H1 (cell line): ENCODE results near the gene PTPRF. TPM values are rescaled to one million over a fixed set of nuclear protein-coding genes. Genes with fewer than 3 reads are reported as not detected.

Experiments
- CTCF ChIA-PET: fragments of 300-600 bp; sonication (Branson Sonifier 250); formaldehyde crosslinking; loops from one replicate; lab custom pipeline; 2021; ENCODE audit not compliant: partially characterized antibody; lab: Charles Lee
- POLR2A ChIA-PET: fragments of 300-600 bp; sonication (Branson Sonifier 250); formaldehyde crosslinking; loops from one replicate; lab custom pipeline; 2021; ENCODE audit warnings: inconsistent platforms; ENCODE audit not compliant: partially characterized antibody; lab: Charles Lee
- DNase-seq, 2 experiments: peaks; one replicate each; pipeline versions ENCODE4 v3.0.0 to v3.0.0-alpha.2; 2010 to 2022; ENCODE audit warnings: low spot score in 2 of 2, low read depth in 1 of 2, mixed read lengths in 1 of 2
- FAIRE-seq: peaks from 2 replicates; lab custom pipeline; 2011; peaks lifted over from hg19 to GRCh38; lab: Jason Lieb, UNC
- H2AFZ ChIP-seq: 2 replicates; pipeline ENCODE4 v1.8.1; 2012; ENCODE audit warnings: low read length, inconsistent platforms
- H2AK5ac ChIP-seq: 2 replicates; pipeline ENCODE4 v1.6.1; 2013; ENCODE audit warnings: low read depth, low read length
- H2BK120ac ChIP-seq: replicated peaks from 2 replicates; pipeline ENCODE3; 2013; ENCODE audit warnings: low read depth, low read length, inconsistent platforms
- H2BK12ac ChIP-seq: 2 replicates; pipeline ENCODE4 v1.6.1; 2013; ENCODE audit warnings: low read depth, low read length
- H2BK15ac ChIP-seq: 2 replicates; pipeline ENCODE4 v1.6.1; 2013; ENCODE audit warnings: low read length
- H2BK20ac ChIP-seq: 2 replicates; pipeline ENCODE4 v1.6.1; 2013; ENCODE audit warnings: low read length
- H2BK5ac ChIP-seq: 2 replicates; pipeline ENCODE4 v1.6.1; 2013; ENCODE audit warnings: low read depth, low read length
- H3K14ac ChIP-seq: 2 replicates; pipeline ENCODE4 v1.6.1; 2013; ENCODE audit warnings: inconsistent platforms; ENCODE audit not compliant: insufficient read length
- H3K18ac ChIP-seq: 2 replicates; pipeline ENCODE4 v1.6.1; 2013; ENCODE audit warnings: low read length; ENCODE audit errors: extremely low read depth
- H3K23ac ChIP-seq: 2 replicates; pipeline ENCODE4 v1.6.1; 2013; ENCODE audit warnings: inconsistent platforms; ENCODE audit not compliant: insufficient read length
- H3K23me2 ChIP-seq: 2 replicates; pipeline ENCODE4 v1.6.1; 2013; ENCODE audit warnings: low read depth, low read length
- H3K27ac ChIP-seq: 2 replicates; pipeline ENCODE4 v1.6.1; 2011; ENCODE audit warnings: low read depth, low read length, inconsistent platforms
- H3K27me3 ChIP-seq, 4 experiments: replicated peaks in 1 of 4; 1 replicate in 1 of 4; 2 replicates in 3 of 4; pipeline versions ENCODE4 v1.6.1 to v1.8.1; 2011 to 2013; ENCODE audit warnings: low read length in 3 of 4, mild to moderate bottlenecking in 3 of 4, inconsistent platforms in 2 of 4, mixed read lengths in 2 of 4, moderate library complexity in 1 of 4; ENCODE audit not compliant: control insufficient read depth in 3 of 4, insufficient read depth in 3 of 4; ENCODE audit errors: extremely low read depth in 1 of 4
- H3K36me3 ChIP-seq, 4 experiments: 2 replicates each; pipeline versions ENCODE4 v1.6.1 to v1.8.1; 2011 to 2013; ENCODE audit warnings: mild to moderate bottlenecking in 4 of 4, low read length in 3 of 4, moderate library complexity in 2 of 4, control low read depth in 1 of 4, inconsistent platforms in 1 of 4; ENCODE audit not compliant: insufficient read depth in 4 of 4, control insufficient read depth in 2 of 4
- H3K4ac ChIP-seq: replicated peaks from 2 replicates; pipeline ENCODE3; 2013; ENCODE audit warnings: low read length, low read depth, mixed read lengths, inconsistent platforms; ENCODE audit not compliant: insufficient read length
- H3K4me1 ChIP-seq, 4 experiments: replicated peaks in 1 of 4; 1 replicate in 1 of 4; 2 replicates in 3 of 4; pipeline versions ENCODE4 v1.6.1 to v1.8.1; 2011 to 2013; ENCODE audit warnings: low read length in 3 of 4, inconsistent platforms in 2 of 4, mixed read lengths in 1 of 4; ENCODE audit not compliant: insufficient read depth in 4 of 4, control insufficient read depth in 3 of 4
- H3K4me2 ChIP-seq, 2 experiments: 2 replicates each; pipeline versions ENCODE4 v1.6.1 to v1.8.1; 2011 to 2013; ENCODE audit warnings: low read depth in 2 of 2, low read length in 2 of 2, control low read depth in 1 of 2, inconsistent platforms in 1 of 2, mild to moderate bottlenecking in 1 of 2; ENCODE audit not compliant: insufficient read depth in 1 of 2
- H3K4me3 ChIP-seq, 4 experiments: fragments of 200-600, 300-600 bp in 1 of 4; sonication (generic), shearing (Covaris generic), sonication (Bioruptor Twin) in 1 of 4; 2 replicates each; pipeline versions ENCODE4 v1.5.1 to v1.8.1; 2011 to 2016; ENCODE audit warnings: low read length in 4 of 4, low read depth in 3 of 4, control low read depth in 2 of 4, inconsistent platforms in 2 of 4, mild to moderate bottlenecking in 2 of 4, mixed read lengths in 1 of 4, moderate library complexity in 1 of 4; ENCODE audit not compliant: insufficient read depth in 2 of 4; ENCODE audit errors: extremely low read depth in 1 of 4
- H3K56ac ChIP-seq: replicated peaks from 2 replicates; pipeline ENCODE3; 2013; ENCODE audit warnings: low read depth, mild to moderate bottlenecking, mixed read lengths, low read length, inconsistent platforms; ENCODE audit not compliant: insufficient read length
- H3K79me1 ChIP-seq: 2 replicates; pipeline ENCODE4 v1.6.1; 2013; ENCODE audit warnings: low read depth, low read length, control low read depth
- H3K79me2 ChIP-seq, 2 experiments: 2 replicates each; pipeline versions ENCODE4 v1.6.1 to v1.8.1; 2012 to 2013; ENCODE audit warnings: low read length in 2 of 2, mild to moderate bottlenecking in 2 of 2, inconsistent platforms in 1 of 2; ENCODE audit not compliant: insufficient read depth in 2 of 2, control insufficient read depth in 1 of 2
- H3K9ac ChIP-seq, 4 experiments: replicated peaks in 1 of 4; 1 replicate in 1 of 4; 2 replicates in 3 of 4; pipeline versions ENCODE4 v1.6.1 to v1.8.1; 2011 to 2013; ENCODE audit warnings: low read depth in 3 of 4, low read length in 3 of 4, control low read depth in 2 of 4, mild to moderate bottlenecking in 2 of 4, moderate library complexity in 2 of 4, inconsistent platforms in 1 of 4; ENCODE audit errors: extremely low read depth in 1 of 4
- H3K9me3 ChIP-seq, 2 experiments: 2 replicates each; pipeline versions ENCODE4 v1.6.1 to v1.8.1; 2012 to 2013; ENCODE audit warnings: mild to moderate bottlenecking in 2 of 2, moderate library complexity in 2 of 2, control low read depth in 1 of 2, inconsistent platforms in 1 of 2, low read depth in 1 of 2, low read length in 1 of 2, mixed read lengths in 1 of 2; ENCODE audit not compliant: insufficient read depth in 2 of 2
- H4K20me1 ChIP-seq, 2 experiments: replicated peaks in 1 of 2; 2 replicates each; pipeline versions ENCODE3 to v1.8.1; 2011 to 2013; ENCODE audit warnings: inconsistent platforms in 2 of 2, low read length in 2 of 2, mild to moderate bottlenecking in 1 of 2; ENCODE audit not compliant: insufficient read depth in 2 of 2, control insufficient read depth in 1 of 2
- H4K5ac ChIP-seq: 2 replicates; pipeline ENCODE4 v1.6.1; 2013; ENCODE audit warnings: low read length, low read depth, mixed read lengths, inconsistent platforms; ENCODE audit not compliant: insufficient read length
- H4K8ac ChIP-seq: 2 replicates; pipeline ENCODE4 v1.8.0; 2013; ENCODE audit warnings: mild to moderate bottlenecking, moderate library complexity, low read length, inconsistent platforms; ENCODE audit not compliant: insufficient read depth; ENCODE audit errors: extremely low read depth
- H4K91ac ChIP-seq: replicated peaks from 2 replicates; pipeline ENCODE3; 2013; ENCODE audit warnings: low read length, mixed read lengths, inconsistent platforms; ENCODE audit not compliant: insufficient read length
- ASH2L ChIP-seq: fragments of 200-600, 300-600 bp; sonication (generic); IDR thresholded peaks from one replicate; pipeline ENCODE4 v1.7.1; 2017; ENCODE audit warnings: low read length
- POLR2AphosphoS5 ChIP-seq: IDR thresholded peaks from 2 replicates; pipeline ENCODE4 v1.6.1; 2011; ENCODE audit warnings: low read depth, low read length
- WGBS, 2 experiments: shearing (Covaris generic) in 1 of 2; methylation state at CpG; one replicate each; pipeline versions ENCODE4 v1.1.6 to v1.1.7; 2013 to 2015; ENCODE audit warnings: low lambda C conversion rate in 2 of 2, mixed read lengths in 2 of 2, inconsistent platforms in 1 of 2, low coverage in 1 of 2, missing lambda C conversion rate in 1 of 2; ENCODE audit not compliant: insufficient replicate concordance in 2 of 2, insufficient coverage in 1 of 2, insufficient read length in 1 of 2; ENCODE audit errors: extremely low coverage in 1 of 2, missing lambda C conversion rate in 1 of 2; 5-methylcytosine and 5-hydroxymethylcytosine counted together
- polyA plus RNA-seq, 7 experiments: library from polyadenylated mRNA; depleted of rRNA in 3 of 7; stranded (reverse) in 5 of 7; unstranded in 2 of 7; fragments of >200 nt in 5 of 7; fragments of 200-250 nt in 2 of 7; gene quantifications; 1 replicate in 5 of 7; 2 replicates in 1 of 7; 4 replicates in 1 of 7; pipeline versions ENCODE4 v1.2.1 to v1.2.3, GENCODE V29; 2011 to 2013; ENCODE audit warnings: missing spikeins in 2 of 7, mixed read lengths in 2 of 7
- total RNA-seq: library from RNA; stranded (reverse); fragmentation: NEBNext Ultra II Directional; extraction: Animal tissue kit (Norgen Biotek cat#: 25700); gene quantifications from 2 replicates; pipeline ENCODE4 v1.2.1, GENCODE V29; 2021

Gene PTPRF
- total and polyA plus RNA-seq, 2 of the 8 experiments (the other 6 are each of a cell fraction or from before 2014, with no cell fraction given) = 136 to 231 TPM

- H2BK20ac ChIP-seq = no peak overlapping the region
- H3K4me1 ChIP-seq = no peaks in the 10 kb centered on the region
- FAIRE-seq (no peak), DNase-seq (no peak)
- no peak overlapping the region for H4K5ac ChIP-seq
- H4K91ac ChIP-seq = no peak overlapping the region
- no peak overlapping the region for H3K4me2 ChIP-seq
- no peak overlapping the region for H3K56ac ChIP-seq
- H4K8ac ChIP-seq = no peak overlapping the region
- peak; percentile 20; the same call in 1 of the 2 replicates for TF ChIP-seq POLR2AphosphoS5
- no peak for TF ChIP-seq ASH2L
- ChIA-PET POLR2A (interaction anchor here (2.1 to 7.0 kb wide), 2 partner anchors 14 to 29 kb away, joined by 8 to 32 read pairs; partner anchors contain the start of gene KDM4A), CTCF (interaction anchor here (0.6 to 1.1 kb wide), 2 partner anchors 16 to 30 kb away, joined by 3 read pairs; no protein-coding TSS in a partner anchor)
- peaks cover 17 to 47% (median 37%) of the 10 kb centered on the region in 4 experiments for H3K36me3 ChIP-seq
- H2BK5ac ChIP-seq = no peak overlapping the region
- H2AK5ac ChIP-seq = no peak overlapping the region
- no peak overlapping the region for H2BK12ac ChIP-seq
- no peak overlapping the region for H3K18ac ChIP-seq
- no peak overlapping the region for H3K23ac ChIP-seq
- no peaks in the 10 kb centered on the region for H3K79me2 ChIP-seq
- H3K9me3 ChIP-seq = no peaks in the 10 kb centered on the region
- no peak overlapping the region for H3K4ac ChIP-seq
- no peak overlapping the region for H2AFZ ChIP-seq
- no peak overlapping the region for H2BK120ac ChIP-seq
- H3K27me3 ChIP-seq = no peaks in the 10 kb centered on the region
- peaks cover 3 to 8% of the 10 kb centered on the region in 2 experiments for H4K20me1 ChIP-seq
- H3K14ac ChIP-seq = no peak overlapping the region
- H3K23me2 ChIP-seq = no peaks in the 10 kb centered on the region
- H3K4me3 ChIP-seq = no peak overlapping the region
- 95% methylated on average over 18 of the region's 18 CpGs; no CpG with 5 or more reads in 1 of the 2 experiments for WGBS, 2 experiments
- H3K9ac ChIP-seq = no peak overlapping the region
- no peak overlapping the region for H2BK15ac ChIP-seq
- no peak overlapping the region for H3K27ac ChIP-seq
- no peaks in the 10 kb centered on the region for H3K79me1 ChIP-seq
Measured at GRCh38 chr1:43621861-43622260, 91.2 kb downstream of the PTPRF start.
